HG03432 (cell line): ENCODE data around the gene ADCY2.

ENCODE experiments used
- ATAC-seq: cut with Tn5 transposase; IDR thresholded peaks from one replicate; pipeline ENCODE4 v1.9.1; 2021; ENCODE audit warnings: mild to moderate bottlenecking, moderate library complexity; ENCODE audit not compliant: unreplicated experiment

Gene ADCY2

DNA sequence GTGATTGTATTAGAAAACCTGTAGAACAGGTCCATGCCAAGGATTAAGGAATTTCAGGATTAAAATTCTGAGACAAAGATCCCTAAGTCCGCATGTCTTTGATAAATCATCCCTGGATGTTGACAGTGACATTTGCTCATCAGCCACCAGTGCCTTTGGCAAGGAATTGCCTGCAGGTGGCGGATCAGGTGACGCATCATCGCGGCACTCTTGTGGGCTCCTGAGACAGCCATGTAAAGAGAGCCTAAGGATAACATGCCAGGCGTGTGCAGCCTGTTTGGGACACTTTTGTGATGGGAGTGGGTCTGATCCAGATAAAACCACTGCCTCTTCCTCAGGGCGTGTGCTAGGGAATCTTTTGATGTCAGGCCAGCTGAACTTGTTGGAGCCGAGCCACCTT lies 40.6 kb downstream of the ADCY2 start:
- ATAC-seq = no peak

DNA sequence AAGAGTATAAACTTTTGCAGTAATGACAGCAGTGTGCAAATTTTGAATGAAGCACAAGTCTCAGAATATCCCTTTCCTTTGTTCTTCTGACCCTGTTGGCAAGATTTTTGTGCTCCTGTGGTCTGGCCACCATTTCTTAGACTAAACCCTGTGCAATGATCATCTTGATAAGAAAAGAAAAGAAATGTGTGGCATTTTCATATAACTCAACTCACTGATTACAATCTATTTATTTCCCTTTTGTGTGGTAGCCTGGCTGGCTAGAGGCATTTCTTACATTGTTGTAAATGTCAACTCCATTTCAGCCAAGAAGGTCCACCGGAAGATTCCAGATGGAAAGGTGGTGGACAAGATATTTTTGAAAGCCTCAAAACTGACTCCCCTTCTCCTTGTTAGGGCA lies 41.9 kb downstream of the ADCY2 start:
- ATAC-seq = no peak

GRCh38 chr5:7445068-7445467 lies 49.1 kb downstream of the ADCY2 start:
- no peak for ATAC-seq

GRCh38 chr5:7445831-7446230 lies 49.9 kb downstream of the ADCY2 start:
- ATAC-seq = no peak

DNA sequence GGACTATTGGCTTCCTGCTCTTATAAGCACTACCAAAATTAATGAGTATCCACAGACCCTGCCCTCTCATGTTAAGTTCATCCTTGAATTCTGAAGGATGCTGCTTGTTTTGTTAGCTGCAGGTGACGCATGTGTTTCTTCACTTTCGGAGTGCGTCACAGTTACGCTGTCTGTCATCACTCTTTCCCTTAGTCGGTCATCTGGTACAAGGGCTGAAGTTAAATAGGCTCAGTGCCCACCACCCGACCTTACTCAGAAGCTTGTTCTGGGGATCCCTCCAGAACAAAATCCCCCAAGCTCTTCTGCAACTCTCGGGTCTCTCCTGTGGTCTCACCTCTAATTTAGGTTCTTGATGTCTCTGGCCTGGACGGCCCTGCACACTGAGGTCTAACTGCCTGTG lies 51.0 kb downstream of the ADCY2 start:
- no peak for ATAC-seq

DNA sequence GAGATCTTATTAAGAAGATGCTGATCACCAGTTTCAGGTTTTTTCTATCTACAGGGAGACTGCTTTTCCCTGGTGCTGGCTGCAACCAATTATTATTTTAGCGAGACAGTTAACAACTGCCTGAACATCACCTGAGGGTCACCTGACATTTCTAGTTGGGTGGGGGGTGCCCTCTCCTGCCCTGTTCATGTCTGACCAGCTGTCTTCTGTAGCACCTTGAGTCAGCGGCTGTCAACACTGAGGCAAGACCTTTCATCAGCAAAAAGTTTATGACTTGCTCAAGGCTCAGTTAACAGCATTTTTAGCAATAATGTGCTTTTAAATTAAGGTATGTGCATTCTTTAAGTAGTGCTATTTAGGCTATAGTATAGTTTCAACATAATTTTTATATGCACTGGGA lies 58.0 kb downstream of the ADCY2 start:
- ATAC-seq = no peak

- no peak for ATAC-seq
These were observed 60.3 kb downstream of the ADCY2 start for GRCh38 chr5:7456206-7456605.

GRCh38 chr5:7461371-7461770 lies 65.4 kb downstream of the ADCY2 start:
- ATAC-seq = no peak

DNA sequence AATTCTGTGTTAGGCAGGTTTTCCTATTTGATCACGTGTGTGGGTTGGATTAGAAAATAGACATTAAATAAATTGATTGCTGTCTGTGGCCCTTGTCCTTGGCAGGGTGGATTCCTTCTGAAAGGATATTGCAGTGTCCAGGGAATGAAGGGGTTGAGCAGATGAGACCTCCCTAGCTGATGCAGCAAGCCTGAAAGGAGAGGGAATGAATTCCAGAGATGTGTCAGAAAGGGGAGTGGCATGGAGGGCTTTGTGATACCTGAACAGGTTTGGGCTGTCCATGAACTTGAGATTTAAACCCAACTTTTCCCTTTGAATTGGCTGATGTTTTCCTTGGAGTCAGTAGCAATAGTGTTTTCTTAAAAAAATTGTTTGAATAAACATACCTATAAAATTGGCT lies 66.8 kb downstream of the ADCY2 start:
- ATAC-seq = no peak

DNA sequence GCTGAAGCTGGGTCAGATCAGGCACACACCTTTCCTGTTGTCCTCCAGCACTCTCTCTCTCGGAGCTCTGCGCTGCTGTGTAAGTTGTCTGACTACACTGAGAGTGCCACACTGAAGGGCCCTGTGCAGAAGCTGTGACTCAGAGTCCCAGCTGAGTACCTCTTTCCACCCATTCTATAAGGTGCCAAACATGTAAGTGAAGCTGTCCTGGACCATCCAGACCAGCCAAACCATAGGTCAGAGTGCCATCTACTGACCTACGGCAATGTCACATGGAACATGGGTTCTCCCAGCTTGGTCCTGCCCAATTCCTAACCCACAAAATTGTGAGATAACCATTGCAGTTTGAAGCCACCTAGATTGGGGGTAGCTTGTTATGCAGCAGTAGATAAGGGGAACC lies 68.2 kb downstream of the ADCY2 start:
- no peak for ATAC-seq

DNA sequence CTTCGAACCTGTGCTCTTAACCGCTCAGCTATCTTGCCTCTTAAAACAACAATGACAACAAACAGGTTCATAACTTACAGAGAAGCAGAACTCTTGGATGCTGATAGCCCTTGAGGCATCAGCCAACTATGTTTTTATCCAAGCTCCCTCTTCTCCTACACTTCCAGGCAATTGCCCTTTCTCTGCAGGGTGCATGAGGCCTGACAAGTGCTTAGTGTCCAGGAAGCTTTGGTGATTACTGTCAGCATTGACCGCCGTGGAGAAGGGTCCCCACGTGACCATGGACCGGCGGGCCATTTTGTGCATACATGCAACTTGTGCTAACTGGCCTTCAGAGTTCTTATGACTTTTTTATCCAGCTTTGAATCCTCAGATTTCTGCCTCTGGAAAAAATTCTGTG lies 71.2 kb downstream of the ADCY2 start:
- ATAC-seq = no peak

DNA sequence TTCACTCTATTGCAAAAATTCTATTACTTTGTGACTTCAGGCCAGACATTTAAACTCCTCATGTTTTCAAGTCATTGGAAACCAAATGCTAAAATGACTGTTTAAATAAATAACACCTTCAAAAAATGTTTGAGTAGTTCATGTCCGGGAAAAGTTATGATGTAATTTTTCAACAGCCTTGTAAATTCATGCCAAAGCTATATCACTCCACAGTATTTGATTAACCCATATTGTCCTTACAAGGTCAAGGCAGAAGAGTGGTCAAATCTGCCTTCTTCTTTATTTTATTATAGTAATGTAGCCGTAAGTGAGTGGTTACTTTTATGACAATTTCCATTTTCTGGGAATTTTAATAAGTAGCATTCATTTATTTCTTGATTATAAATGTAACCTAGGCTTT lies 72.8 kb downstream of the ADCY2 start:
- no peak for ATAC-seq

DNA sequence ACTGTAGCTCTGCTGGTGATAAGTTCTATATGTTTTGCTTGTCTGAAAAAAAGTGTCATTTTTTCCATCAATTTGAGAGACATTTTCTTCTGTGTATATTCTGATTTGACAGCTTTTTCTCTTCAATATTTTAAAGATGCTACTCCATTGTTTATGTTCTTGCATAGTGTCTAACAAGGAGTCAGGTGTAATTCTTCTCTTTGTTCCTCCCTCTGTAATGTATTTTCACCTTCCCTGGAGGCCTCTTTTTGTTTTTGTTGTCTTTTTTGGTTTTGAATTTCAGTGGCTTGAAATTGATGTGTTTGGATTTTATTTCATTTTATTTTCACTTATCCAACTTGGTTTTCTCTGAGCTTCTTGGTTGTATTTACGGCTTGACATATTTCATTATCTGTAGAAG lies 75.8 kb downstream of the ADCY2 start:
- no peak for ATAC-seq

GRCh38 chr5:7473115-7473514 lies 77.2 kb downstream of the ADCY2 start:
- ATAC-seq = no peak

DNA sequence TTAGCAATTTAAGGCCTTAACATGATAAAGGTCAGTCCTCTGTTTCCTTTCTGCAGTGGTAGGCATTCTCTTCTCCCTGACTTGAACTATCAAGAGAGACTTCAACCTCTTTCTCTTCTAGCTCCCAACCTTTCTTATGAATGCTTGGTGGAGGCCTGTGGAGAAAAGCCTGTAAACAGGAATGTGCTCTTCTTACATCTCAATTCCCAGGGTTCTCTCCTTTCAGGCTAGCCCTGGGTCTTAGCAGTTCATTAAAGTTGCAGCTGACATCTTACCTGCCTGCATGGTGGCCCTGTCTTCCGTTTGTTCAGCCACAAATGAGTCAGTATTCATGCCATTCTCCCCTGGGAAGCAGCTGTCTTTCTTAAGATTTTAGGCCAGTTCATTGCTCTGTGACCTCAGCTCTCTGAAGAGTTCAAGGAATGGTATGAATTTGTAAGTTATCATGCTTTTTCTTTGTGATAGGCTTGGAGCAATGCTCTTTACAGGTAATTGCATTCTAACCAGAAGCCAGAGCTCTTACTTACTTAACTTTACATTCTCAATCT lies 77.8 kb downstream of the ADCY2 start:
- ATAC-seq = no peak

GRCh38 chr5:7474821-7475403 lies 79.0 kb downstream of the ADCY2 start:
- ATAC-seq = no peak

- ATAC-seq = no peak
These were observed 82.5 kb downstream of the ADCY2 start for GRCh38 chr5:7478459-7478858.

DNA sequence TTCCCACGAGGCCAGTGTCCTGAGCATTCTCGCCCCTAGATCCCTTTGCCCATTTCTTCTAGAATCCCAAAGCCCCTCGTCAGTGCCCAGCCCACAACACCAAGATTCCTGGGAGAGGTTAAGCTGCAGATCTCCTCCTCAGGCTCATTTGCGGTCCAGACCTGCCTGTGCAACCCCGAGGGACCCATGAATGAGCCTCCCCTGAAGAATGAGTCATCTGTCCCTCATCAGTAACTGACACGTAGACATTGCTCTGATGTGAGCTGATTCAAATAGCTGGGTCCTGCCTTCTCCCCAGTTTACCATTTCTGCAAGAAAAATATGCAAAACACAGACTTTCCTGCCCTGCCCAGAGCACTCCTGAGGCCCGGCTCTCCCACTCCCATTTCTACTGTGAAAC lies 92.8 kb downstream of the ADCY2 start:
- ATAC-seq = no peak

- no peak for ATAC-seq
These were observed 96.4 kb downstream of the ADCY2 start for GRCh38 chr5:7492371-7492770.

- no peak for ATAC-seq
These were observed 97.1 kb downstream of the ADCY2 start for GRCh38 chr5:7493081-7493480.

GRCh38 chr5:7493622-7494021 lies 97.7 kb downstream of the ADCY2 start:
- no peak for ATAC-seq

- no peak for ATAC-seq
These were observed 98.7 kb downstream of the ADCY2 start for GRCh38 chr5:7494481-7495130.

GRCh38 chr5:7495131-7495517 lies 99.2 kb downstream of the ADCY2 start:
- no peak for ATAC-seq
